HCT116 (cell line): ENCODE results near the gene C9.

Experiments used
- CEBPB ChIP-seq: IDR thresholded peaks from 2 replicates; pipeline ENCODE4 v1.6.1; 2012; ENCODE audit warnings: low read depth
- EGR1 ChIP-seq: IDR thresholded peaks from 2 replicates; pipeline ENCODE4 v1.6.1; 2012; ENCODE audit warnings: low read depth
- EZH2 ChIP-seq: fragments of 200-600 bp; sonication (generic); IDR thresholded peaks from 2 replicates; pipeline ENCODE4 v1.6.1; 2017; ENCODE audit warnings: antibody characterized with exemption, mixed run types
- MAX ChIP-seq: IDR thresholded peaks from 2 replicates; pipeline ENCODE4 v1.6.1; 2012
- TF ChIP-seq, protein P1 (sequence below), 3 experiments: fragments of 200-600 bp in 1 of 3; sonication (generic) in 1 of 3; IDR thresholded peaks in 2 of 3; conservative IDR thresholded peaks in 1 of 3; 2 replicates each; pipeline ENCODE4 v1.5.1; 2012 to 2017; ENCODE audit warnings: low read depth in 2 of 3, low read length in 2 of 3, antibody characterized with exemption in 1 of 3, borderline replicate concordance in 1 of 3, control low read depth in 1 of 3, mild to moderate bottlenecking in 1 of 3, mixed read lengths in 1 of 3, mixed run types in 1 of 3, moderate library complexity in 1 of 3; ENCODE audit not compliant: insufficient read depth in 1 of 3

DNA sequence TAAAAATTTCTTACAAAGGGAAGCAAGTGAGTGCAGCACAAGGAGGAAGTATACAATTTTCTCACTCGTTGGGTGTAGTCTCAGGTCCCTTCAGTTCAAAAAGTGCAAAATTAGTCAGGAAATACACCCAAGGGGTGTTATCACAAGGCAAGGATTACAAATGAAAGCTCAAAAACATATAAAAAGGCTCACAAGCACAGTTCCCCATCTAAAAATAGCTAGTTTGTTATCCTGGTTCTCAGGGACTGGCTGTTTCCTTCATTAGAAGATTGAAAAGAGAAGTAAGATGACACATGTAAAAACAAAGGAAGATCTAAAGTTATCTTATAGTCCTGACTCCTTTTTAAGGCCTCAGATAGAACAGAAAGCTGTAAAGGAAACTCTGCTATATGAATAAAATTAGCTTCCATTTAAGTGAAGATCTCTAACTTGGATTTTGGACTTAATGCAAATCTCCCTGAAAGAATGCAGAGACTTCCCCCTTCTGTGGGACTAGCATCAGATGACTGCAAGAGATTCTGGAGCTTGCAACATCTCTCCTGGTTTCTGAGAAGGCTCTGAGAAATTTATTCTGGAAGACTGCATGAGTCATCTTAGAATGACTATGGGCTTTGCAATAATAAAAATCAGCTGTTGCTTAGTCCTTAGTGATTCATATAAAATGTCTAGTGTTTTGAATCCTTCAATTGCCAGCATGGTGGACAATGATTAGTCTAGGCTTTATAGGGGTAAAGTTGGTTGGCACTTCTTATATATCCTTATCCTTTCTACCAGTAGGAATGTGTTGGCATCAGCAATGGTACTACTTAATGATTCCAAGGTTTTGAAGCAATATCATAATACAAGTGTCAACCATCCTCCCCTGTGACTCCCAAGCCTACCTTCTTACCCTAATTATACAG, 35.1 kb upstream of the C9 start:
- TF ChIP-seq, protein P1, sequence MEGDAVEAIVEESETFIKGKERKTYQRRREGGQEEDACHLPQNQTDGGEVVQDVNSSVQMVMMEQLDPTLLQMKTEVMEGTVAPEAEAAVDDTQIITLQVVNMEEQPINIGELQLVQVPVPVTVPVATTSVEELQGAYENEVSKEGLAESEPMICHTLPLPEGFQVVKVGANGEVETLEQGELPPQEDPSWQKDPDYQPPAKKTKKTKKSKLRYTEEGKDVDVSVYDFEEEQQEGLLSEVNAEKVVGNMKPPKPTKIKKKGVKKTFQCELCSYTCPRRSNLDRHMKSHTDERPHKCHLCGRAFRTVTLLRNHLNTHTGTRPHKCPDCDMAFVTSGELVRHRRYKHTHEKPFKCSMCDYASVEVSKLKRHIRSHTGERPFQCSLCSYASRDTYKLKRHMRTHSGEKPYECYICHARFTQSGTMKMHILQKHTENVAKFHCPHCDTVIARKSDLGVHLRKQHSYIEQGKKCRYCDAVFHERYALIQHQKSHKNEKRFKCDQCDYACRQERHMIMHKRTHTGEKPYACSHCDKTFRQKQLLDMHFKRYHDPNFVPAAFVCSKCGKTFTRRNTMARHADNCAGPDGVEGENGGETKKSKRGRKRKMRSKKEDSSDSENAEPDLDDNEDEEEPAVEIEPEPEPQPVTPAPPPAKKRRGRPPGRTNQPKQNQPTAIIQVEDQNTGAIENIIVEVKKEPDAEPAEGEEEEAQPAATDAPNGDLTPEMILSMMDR (IDR thresholded peaks at IDR 0.05 in 2 of 3, conservative IDR thresholded peaks at IDR 0.05 in 1 of 3; ENCODE audit: borderline replicate concordance in 1 of 3, insufficient read depth in 1 of 3, low read depth in 2 of 3, low read length in 2 of 3): no peak
- 0 out of 2 replicates have a peak, but pooled peaks have one; percentile 27 for TF ChIP-seq MAX
- peak; percentile 89 for TF ChIP-seq CEBPB
- TF ChIP-seq EGR1: no peak
- TF ChIP-seq EZH2: no peak
